Measurements from ENCODE around the gene PTAR1. TPM values are rescaled to one million over a fixed set of nuclear protein-coding genes. Genes with fewer than 3 reads are reported as not detected.
"Not testable (repeated sequence)": the region's sequence is repeated elsewhere in the genome, so short reads cannot be mapped to it uniquely, and the experiment has no call there.

PTAR1 gene
- total RNA-seq, 1 donor from 2014 or later, result 45.9 TPM

DNA sequence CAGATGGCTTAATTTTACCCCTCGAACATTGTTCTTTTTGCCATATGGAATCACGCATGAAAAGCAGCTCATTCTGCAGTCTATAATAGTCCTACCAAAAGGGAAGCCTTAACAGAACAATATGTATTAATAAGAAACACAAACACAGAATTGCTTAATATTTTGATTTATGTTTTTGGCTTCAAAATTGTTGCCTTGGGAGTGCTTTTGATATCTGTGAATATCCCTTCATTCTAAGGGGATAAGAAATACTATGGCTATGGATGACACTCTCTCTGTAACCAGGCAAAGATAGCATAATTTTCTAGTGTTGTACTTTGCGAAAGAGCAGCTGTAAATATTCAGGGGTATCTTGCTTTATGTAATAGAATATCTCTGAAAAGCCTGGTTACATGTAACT is 34.5 kb upstream of the PTAR1 start:
- no peaks in the 10 kb centered on the region for H3K4me1 ChIP-seq (ENCODE audit: control insufficient read depth in 3 of 3, insufficient read depth in 3 of 3, low read length in 3 of 3)
- H3K27me3 ChIP-seq (ENCODE audit: control insufficient read depth in 3 of 3, insufficient read depth in 3 of 3, low read length in 3 of 3), result no peaks in the 10 kb centered on the region
- H3K27ac ChIP-seq (ENCODE audit: low read depth, low read length), result no peak overlapping the region
- H3K4me3 ChIP-seq (ENCODE audit: low read length in 3 of 3), result no peak overlapping the region
- H3K9me3 ChIP-seq (ENCODE audit: control insufficient read depth in 3 of 3, low read length in 3 of 3), result no peaks in the 10 kb centered on the region
- no peak overlapping the region for H3K9ac ChIP-seq (ENCODE audit: low read depth in 1 of 3, low read length in 3 of 3)
- H3K36me3 ChIP-seq (ENCODE audit: control insufficient read depth in 3 of 3, insufficient read depth in 3 of 3, low read length in 3 of 3), result no peaks in the 10 kb centered on the region

DNA sequence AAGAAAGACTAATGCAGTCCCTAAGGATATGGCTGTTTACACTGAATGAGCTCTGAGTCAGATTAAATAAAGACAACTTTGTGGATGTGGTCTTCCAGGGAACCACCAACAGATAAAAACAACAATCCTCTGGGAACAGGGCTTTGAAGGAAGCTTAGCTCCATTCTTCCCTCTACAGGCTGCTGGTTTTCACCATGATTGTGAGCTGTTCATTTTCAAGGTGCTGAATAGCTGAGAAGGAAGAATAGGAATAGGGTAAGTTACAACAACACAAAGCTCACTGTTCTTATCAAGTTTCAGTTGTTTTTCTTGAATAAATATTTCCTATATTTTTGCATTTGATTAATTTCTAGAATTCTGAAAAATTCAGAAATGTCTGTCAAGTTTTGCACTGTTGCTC is 25.9 kb upstream of the PTAR1 start:
- no peaks in the 10 kb centered on the region for H3K9me3 ChIP-seq (ENCODE audit: control insufficient read depth in 3 of 3, low read length in 3 of 3)
- no peaks in the 10 kb centered on the region for H3K36me3 ChIP-seq (ENCODE audit: control insufficient read depth in 3 of 3, insufficient read depth in 3 of 3, low read length in 3 of 3)
- H3K4me1 ChIP-seq (ENCODE audit: control insufficient read depth in 3 of 3, insufficient read depth in 3 of 3, low read length in 3 of 3), result no peaks in the 10 kb centered on the region
- H3K27me3 ChIP-seq (ENCODE audit: control insufficient read depth in 3 of 3, insufficient read depth in 3 of 3, low read length in 3 of 3), result no peaks in the 10 kb centered on the region
- no peak overlapping the region for H3K4me3 ChIP-seq (ENCODE audit: low read length in 3 of 3)
- H3K9ac ChIP-seq (ENCODE audit: low read depth in 1 of 3, low read length in 3 of 3), result no peak overlapping the region
- no peak overlapping the region for H3K27ac ChIP-seq (ENCODE audit: low read depth, low read length)

DNA sequence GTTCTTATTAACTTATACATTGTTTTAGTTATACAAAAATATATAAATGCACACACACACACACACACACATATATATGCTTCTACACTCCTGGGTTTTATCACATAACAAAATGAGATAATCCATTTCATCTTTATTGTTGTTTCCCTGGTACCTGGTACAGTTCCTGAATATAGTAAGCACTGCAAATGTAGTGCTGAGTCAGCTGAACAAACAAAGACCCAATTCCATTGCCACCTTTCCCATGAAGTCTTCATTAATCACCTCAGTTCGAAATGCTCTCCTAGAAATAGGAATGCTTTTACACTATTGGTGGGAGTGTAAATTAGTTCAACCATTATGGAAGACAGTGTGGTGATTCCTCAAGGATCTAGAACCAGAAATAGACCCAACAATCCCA is 13.4 kb upstream of the PTAR1 start:
- Histone ChIP-seq H3K27ac (ENCODE audit: low read depth, low read length) (no peak overlapping the region), H3K9ac (ENCODE audit: low read depth in 1 of 3, low read length in 3 of 3) (no peak overlapping the region), H3K4me1 (ENCODE audit: control insufficient read depth in 3 of 3, insufficient read depth in 3 of 3, low read length in 3 of 3) (no peaks in the 10 kb centered on the region), H3K27me3 (ENCODE audit: control insufficient read depth in 3 of 3, insufficient read depth in 3 of 3, low read length in 3 of 3) (no peaks in the 10 kb centered on the region), H3K9me3 (ENCODE audit: control insufficient read depth in 3 of 3, low read length in 3 of 3) (no peaks in the 10 kb centered on the region), H3K4me3 (ENCODE audit: low read length in 3 of 3) (no peak overlapping the region), H3K36me3 (ENCODE audit: control insufficient read depth in 3 of 3, insufficient read depth in 3 of 3, low read length in 3 of 3) (no peaks in the 10 kb centered on the region)

DNA sequence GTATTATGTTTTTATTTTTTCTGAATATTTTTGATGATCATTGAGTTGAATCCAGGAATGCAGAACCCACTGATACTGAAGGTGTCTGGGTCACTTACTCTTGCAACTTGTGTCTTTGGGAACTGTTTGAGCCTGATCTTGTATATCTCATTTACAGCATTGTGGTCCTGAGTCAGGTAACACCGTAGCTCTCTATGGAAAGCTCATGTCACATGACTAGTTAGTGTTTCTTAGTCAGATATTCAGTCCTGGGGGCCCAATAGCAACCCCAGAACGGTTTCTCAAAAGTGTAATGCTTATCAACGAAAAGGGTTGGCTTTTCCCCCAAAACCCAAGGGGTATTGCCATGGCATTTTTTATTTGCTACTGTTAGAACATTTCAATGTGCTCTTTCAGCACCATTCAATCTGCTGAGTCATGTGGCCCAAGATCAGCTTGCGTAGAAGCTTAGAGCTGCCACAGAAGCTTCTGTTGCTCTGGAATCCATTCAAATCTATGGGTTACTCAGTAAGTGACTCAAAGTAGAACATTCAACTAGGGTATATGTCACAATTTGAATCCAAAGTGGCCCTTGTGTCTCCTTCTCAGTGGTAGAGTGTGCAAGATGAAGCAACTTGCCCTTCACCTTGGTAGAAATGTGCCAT is 12.1 kb upstream of the PTAR1 start:
- H3K9me3 ChIP-seq (ENCODE audit: control insufficient read depth in 3 of 3, low read length in 3 of 3), result no peaks in the 10 kb centered on the region
- H3K4me1 ChIP-seq (ENCODE audit: control insufficient read depth in 3 of 3, insufficient read depth in 3 of 3, low read length in 3 of 3), result no peaks in the 10 kb centered on the region

DNA sequence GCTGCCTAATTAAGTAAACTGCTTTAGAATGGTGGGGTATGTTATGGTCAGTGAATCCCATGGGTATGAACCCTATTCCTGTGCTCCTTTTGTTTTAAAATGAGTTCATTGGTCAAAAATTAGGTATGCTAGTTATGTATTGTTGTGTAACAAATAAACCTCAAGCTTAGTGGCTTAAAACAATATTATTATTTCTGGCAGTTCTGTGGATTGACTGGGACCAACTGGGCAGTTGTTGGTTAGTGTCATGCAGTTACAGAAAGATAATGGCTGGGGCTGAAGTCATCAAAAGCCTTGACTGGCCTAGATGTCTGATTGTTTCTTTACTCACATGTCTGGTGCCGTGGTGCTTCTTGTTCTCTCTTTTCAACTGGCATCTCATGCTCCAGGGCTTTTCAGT is 8.9 kb upstream of the PTAR1 start:
- H3K27me3 ChIP-seq (ENCODE audit: control insufficient read depth in 3 of 3, insufficient read depth in 3 of 3, low read length in 3 of 3), result no peaks in the 10 kb centered on the region
- no peaks in the 10 kb centered on the region for H3K9me3 ChIP-seq (ENCODE audit: control insufficient read depth in 3 of 3, low read length in 3 of 3)
- H3K4me3 ChIP-seq (ENCODE audit: low read length in 3 of 3), result no peak overlapping the region
- H3K9ac ChIP-seq (ENCODE audit: low read depth in 1 of 3, low read length in 3 of 3), result no peak overlapping the region
- no peak overlapping the region for H3K27ac ChIP-seq (ENCODE audit: low read depth, low read length)
- H3K4me1 ChIP-seq (ENCODE audit: control insufficient read depth in 3 of 3, insufficient read depth in 3 of 3, low read length in 3 of 3), result no peaks in the 10 kb centered on the region
- H3K36me3 ChIP-seq (ENCODE audit: control insufficient read depth in 3 of 3, insufficient read depth in 3 of 3, low read length in 3 of 3), result no peaks in the 10 kb centered on the region

More for the DNA sequence above, 12.1 kb upstream of the PTAR1 start:
- no peaks in the 10 kb centered on the region for H3K36me3 ChIP-seq (ENCODE audit: control insufficient read depth in 3 of 3, insufficient read depth in 3 of 3, low read length in 3 of 3)
- H3K9ac ChIP-seq (ENCODE audit: low read depth in 1 of 3, low read length in 3 of 3), result no peak overlapping the region
- no peaks in the 10 kb centered on the region for H3K27me3 ChIP-seq (ENCODE audit: control insufficient read depth in 3 of 3, insufficient read depth in 3 of 3, low read length in 3 of 3)
- no peak overlapping the region for H3K4me3 ChIP-seq (ENCODE audit: low read length in 3 of 3)
- no peak overlapping the region for H3K27ac ChIP-seq (ENCODE audit: low read depth, low read length)

DNA sequence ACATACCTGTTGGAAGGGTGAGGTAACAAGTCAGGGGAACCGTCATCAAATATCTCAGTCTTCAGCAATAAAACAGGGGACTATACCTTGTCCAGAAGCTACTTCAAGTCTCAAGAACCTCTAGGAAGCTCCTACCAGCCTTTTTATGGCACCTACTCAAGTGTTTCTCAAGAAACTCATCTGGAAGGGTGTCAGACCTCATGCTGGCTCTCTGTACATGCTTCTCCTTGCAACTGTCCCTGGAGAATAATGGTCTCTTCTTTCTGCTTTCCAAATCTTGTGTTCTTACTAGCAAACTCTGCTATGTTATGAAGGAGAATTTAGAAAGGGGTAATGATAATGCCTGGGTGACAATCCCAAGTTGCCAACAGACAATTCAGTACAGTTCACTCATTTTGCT is 8.3 kb upstream of the PTAR1 start:
- H3K27me3 ChIP-seq (ENCODE audit: control insufficient read depth in 3 of 3, insufficient read depth in 3 of 3, low read length in 3 of 3), result no peaks in the 10 kb centered on the region
- no peaks in the 10 kb centered on the region for H3K9me3 ChIP-seq (ENCODE audit: control insufficient read depth in 3 of 3, low read length in 3 of 3)
- H3K36me3 ChIP-seq (ENCODE audit: control insufficient read depth in 3 of 3, insufficient read depth in 3 of 3, low read length in 3 of 3), result no peaks in the 10 kb centered on the region
- H3K4me3 ChIP-seq (ENCODE audit: low read length in 3 of 3), result no peak overlapping the region
- H3K9ac ChIP-seq (ENCODE audit: low read depth in 1 of 3, low read length in 3 of 3), result no peak overlapping the region
- H3K4me1 ChIP-seq (ENCODE audit: control insufficient read depth in 3 of 3, insufficient read depth in 3 of 3, low read length in 3 of 3), result no peaks in the 10 kb centered on the region
- no peak overlapping the region for H3K27ac ChIP-seq (ENCODE audit: low read depth, low read length)

DNA sequence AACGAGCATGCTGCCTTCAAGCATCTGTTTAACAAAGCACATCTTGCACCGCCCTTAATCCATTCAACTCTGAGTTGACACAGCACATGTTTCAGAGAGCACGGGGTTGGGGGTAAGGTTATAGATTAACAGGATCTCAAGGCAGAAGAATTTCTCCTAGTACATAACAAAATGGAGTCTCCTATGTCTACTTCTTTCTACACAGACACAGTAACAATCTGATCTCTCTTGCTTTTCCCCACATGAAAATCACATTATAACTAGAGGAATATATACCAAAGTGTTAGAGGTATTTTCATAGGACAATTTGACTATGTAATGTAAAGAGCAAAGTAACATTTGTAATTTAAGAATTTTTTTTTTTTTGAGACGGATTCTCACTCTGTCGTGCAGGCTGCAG is 4.1 kb upstream of the PTAR1 start:
- not testable (repeated sequence) for H3K27ac ChIP-seq (ENCODE audit: low read depth, low read length); H3K9me3 ChIP-seq (ENCODE audit: control insufficient read depth in 3 of 3, low read length in 3 of 3); H3K9ac ChIP-seq (ENCODE audit: low read depth in 1 of 3, low read length in 3 of 3); H3K27me3 ChIP-seq (ENCODE audit: control insufficient read depth in 3 of 3, insufficient read depth in 3 of 3, low read length in 3 of 3); H3K36me3 ChIP-seq (ENCODE audit: control insufficient read depth in 3 of 3, insufficient read depth in 3 of 3, low read length in 3 of 3); H3K4me3 ChIP-seq (ENCODE audit: low read length in 3 of 3); H3K4me1 ChIP-seq (ENCODE audit: control insufficient read depth in 3 of 3, insufficient read depth in 3 of 3, low read length in 3 of 3)

DNA sequence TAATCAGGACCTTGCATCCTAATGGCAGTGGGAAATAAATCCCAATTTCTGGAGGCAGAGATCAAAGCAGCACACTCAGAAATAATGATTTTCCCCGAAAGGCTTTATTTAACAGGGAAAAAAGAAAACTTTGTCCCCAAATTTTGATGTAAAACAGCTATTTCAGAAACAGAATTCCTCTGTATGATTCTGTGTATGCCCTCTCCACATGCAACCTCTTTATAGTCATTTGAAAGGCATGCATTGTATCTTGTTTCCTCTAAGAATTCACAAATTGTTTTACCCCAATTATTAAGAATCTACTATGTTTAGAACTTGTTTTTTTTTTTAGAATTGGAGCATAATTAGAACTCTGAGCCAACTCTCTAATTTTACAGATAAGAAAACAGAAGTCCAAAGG is 2.7 kb upstream of the PTAR1 start:
- Histone ChIP-seq H3K27ac (ENCODE audit: low read depth, low read length) (no peak overlapping the region), H3K4me1 (ENCODE audit: control insufficient read depth in 3 of 3, insufficient read depth in 3 of 3, low read length in 3 of 3) (peaks cover 2 to 11% (median 7%) of the 10 kb centered on the region in 3 donors), H3K4me3 (ENCODE audit: low read length in 3 of 3) (no peak overlapping the region), H3K27me3 (ENCODE audit: control insufficient read depth in 3 of 3, insufficient read depth in 3 of 3, low read length in 3 of 3) (no peaks in the 10 kb centered on the region), H3K9ac (ENCODE audit: low read depth in 1 of 3, low read length in 3 of 3) (no peak overlapping the region), H3K36me3 (ENCODE audit: control insufficient read depth in 3 of 3, insufficient read depth in 3 of 3, low read length in 3 of 3) (no peaks in the 10 kb centered on the region), H3K9me3 (ENCODE audit: control insufficient read depth in 3 of 3, low read length in 3 of 3) (no peaks in the 10 kb centered on the region)

DNA sequence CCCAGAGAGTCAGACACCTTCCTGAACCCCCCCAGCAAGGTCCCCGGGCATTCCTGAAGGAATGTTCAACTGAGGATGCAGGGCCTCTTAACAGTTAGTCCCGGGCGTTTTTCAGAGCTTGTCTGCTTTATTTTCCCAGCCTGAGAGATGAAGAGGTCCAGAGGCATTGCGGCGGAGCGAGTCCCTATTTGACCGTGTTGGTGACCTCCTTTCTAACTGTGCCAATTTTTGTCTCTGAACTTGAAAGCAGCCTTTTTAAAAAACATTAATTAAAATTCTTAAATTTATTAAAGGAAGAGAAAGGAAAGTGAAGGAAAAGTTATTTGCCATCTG is 433 bp upstream of the PTAR1 start:
- Histone ChIP-seq H3K36me3 (ENCODE audit: control insufficient read depth in 3 of 3, insufficient read depth in 3 of 3, low read length in 3 of 3) (no peaks in the 10 kb centered on the region), H3K9me3 (ENCODE audit: control insufficient read depth in 3 of 3, low read length in 3 of 3) (no peaks in the 10 kb centered on the region), H3K9ac (ENCODE audit: low read depth in 1 of 3, low read length in 3 of 3) (peak overlapping the region; percentile 64 to 88 (median 85)), H3K4me1 (ENCODE audit: control insufficient read depth in 3 of 3, insufficient read depth in 3 of 3, low read length in 3 of 3) (peaks cover 6 to 12% (median 7%) of the 10 kb centered on the region in 3 donors), H3K4me3 (ENCODE audit: low read length in 3 of 3) (peak overlapping the region; percentile 85 to 96 (median 91)), H3K27me3 (ENCODE audit: control insufficient read depth in 3 of 3, insufficient read depth in 3 of 3, low read length in 3 of 3) (no peaks in the 10 kb centered on the region), H3K27ac (ENCODE audit: low read depth, low read length) (peak overlapping the region; percentile 94)

DNA sequence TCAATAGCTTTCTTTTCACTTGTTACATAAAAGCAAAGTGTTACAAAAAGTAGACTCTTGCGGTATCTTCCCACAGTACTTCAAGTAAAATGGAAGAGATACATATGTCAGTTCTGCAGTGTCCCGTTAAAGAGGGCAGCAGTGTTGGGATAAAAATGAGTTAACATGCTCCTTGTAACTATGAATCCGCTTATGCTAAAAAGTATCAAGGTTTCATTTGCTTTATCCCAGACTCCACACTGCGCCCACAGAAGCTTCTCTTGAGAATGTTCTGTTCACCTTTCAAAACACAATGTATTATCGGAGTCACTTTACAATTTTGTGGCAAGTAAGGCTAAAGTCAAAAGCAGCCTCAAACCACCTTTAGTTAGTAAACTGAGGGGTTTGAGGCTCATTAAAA is 790 bp downstream of the PTAR1 start:
- Histone ChIP-seq H3K9me3 (ENCODE audit: control insufficient read depth in 3 of 3, low read length in 3 of 3) (no peaks in the 10 kb centered on the region), H3K27me3 (ENCODE audit: control insufficient read depth in 3 of 3, insufficient read depth in 3 of 3, low read length in 3 of 3) (no peaks in the 10 kb centered on the region), H3K4me1 (ENCODE audit: control insufficient read depth in 3 of 3, insufficient read depth in 3 of 3, low read length in 3 of 3) (peaks cover 6 to 15% (median 7%) of the 10 kb centered on the region in 3 donors), H3K36me3 (ENCODE audit: control insufficient read depth in 3 of 3, insufficient read depth in 3 of 3, low read length in 3 of 3) (no peaks in the 10 kb centered on the region), H3K9ac (ENCODE audit: low read depth in 1 of 3, low read length in 3 of 3) (peak overlapping the region; percentile 88 to 94 (median 93)), H3K4me3 (ENCODE audit: low read length in 3 of 3) (peak overlapping the region; percentile 83 to 96 (median 95)), H3K27ac (ENCODE audit: low read depth, low read length) (peak overlapping the region; percentile 94)
